Measurements from ENCODE around the gene VCP.
A peak's percentile ranks its signal among the peaks of the same experiment; 100 is the strongest.

The VCP gene

GRCh38 chr9:35072461-35073278, at the start of gene VCP:
Gene VCP (minus strand): TSS chr9:35072625. CDS start chr9:35072353, 272 bp downstream.
- peak; percentile 85 to 91 for DNase-seq (ENCODE audit: low read depth in 2 of 2)

GRCh38 chr9:35116898-35117551, 44.6 kb upstream of the VCP start:
- DNase-seq (ENCODE audit: low read depth in 2 of 2): peak; percentile 58 to 71

DNA sequence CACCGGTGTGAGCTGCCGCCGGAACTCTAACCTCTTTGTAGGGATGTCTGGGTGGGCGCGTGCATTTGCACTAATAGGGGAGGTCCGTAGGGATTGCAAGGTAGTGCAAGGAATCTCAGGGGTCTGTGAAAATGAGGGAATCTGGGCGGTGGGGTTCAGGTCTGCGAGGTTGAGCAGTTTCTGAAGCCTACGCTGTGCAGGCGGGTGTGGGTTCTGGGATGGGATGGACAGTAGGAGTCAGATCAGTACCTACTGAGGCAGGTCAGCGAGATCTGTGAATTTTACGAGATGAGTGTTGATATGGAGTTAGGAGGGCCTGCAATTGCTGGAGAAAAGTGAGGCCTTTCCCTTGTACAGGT, 44.1 kb upstream of the VCP start:
- no peak for DNase-seq (ENCODE audit: low read depth in 2 of 2)

DNA sequence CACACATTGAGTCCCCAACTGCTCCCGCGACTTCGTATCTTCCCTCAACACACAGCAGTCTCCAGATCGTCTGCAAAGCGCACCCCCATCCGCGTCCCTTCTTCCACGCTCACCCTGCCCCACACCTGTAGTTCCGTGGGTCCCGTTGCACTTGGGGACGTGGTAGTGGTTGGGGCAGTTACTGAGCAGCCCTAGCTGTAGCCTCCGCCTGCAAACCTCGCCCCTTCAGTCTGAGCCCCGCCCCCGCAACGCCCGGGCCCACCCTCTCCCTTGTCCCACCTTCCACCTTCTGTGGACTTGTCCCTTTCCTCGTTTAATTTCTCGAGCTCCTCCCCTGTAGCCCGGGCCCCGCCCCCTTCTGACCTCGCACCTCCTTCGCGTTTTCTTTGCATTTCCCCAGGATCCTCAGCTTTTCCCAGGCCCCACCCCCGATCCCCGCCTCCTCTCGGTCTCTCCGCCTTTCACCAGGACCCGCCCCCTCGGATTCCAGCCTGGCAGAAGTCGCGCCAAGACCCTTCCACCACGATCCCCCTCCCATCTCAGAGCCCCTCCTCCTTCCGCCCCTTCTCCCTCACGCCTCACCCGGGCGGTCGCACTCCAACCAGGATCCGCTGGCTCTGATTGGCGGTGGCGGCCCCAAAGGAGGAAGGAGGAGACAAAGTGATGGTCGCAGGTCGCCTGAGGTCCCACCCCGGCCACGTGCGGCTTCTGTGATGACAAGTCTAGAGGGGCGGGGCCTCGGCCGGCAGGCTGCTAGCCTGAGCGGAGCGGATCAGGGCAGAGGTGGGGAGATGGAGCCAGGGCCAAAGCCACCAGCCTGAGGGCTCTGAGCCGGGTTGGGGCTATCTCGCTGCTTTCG, 43.5 kb upstream of the VCP start, which contains the start of gene ATOSB:
TSS of gene ATOSB (minus strand) at position 183 of the 859 bp plus-strand sequence. CDS start 7,588 bp downstream, outside the sequence.
- peak; percentile 69 to 80 for DNase-seq (ENCODE audit: low read depth in 2 of 2)

GRCh38 chr9:35114840-35115628, 42.6 kb upstream of the VCP start:
- no peak for DNase-seq (ENCODE audit: low read depth in 2 of 2)

GRCh38 chr9:35114113-35114839, 41.9 kb upstream of the VCP start:
- DNase-seq (ENCODE audit: low read depth in 2 of 2): peak in 1 of 2 donors; percentile 37

DNA sequence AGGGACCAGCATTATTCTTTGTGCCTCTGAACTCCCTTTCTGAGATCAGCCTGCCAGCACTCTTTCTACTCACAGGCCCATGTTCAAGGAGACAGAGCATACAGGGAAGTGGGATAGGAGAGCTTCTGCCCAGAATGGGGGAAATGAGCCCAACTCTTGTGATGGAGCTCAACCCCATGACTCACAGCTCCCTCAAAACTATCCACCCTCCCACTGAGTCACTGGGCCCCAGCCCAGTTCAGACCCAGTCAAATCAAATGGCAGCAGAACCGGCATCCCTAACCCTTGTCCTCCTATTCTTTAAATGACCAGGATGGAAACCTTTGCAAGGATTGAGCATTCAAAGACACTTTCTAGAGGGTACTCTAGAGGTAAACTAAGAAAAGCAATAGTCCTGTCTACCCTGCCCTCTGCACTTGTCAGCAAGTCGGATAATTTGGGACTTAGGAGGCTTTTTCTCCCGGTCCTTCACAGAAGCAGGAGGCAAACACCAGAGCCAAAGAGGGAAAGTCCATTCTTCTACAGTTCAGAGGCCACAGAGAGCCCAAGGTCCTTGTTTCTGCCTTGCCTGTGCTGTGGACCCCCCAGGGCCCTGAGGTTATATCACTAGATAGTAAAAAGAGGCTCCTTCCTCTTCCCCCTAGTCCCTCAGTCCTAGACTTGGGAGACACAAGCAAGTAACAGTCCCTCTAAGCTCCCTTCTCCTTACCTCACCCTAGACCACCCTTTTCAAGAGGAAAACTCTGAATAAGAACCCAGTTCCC, 40.0 kb upstream of the VCP start:
- DNase-seq (ENCODE audit: low read depth in 2 of 2): no peak

DNA sequence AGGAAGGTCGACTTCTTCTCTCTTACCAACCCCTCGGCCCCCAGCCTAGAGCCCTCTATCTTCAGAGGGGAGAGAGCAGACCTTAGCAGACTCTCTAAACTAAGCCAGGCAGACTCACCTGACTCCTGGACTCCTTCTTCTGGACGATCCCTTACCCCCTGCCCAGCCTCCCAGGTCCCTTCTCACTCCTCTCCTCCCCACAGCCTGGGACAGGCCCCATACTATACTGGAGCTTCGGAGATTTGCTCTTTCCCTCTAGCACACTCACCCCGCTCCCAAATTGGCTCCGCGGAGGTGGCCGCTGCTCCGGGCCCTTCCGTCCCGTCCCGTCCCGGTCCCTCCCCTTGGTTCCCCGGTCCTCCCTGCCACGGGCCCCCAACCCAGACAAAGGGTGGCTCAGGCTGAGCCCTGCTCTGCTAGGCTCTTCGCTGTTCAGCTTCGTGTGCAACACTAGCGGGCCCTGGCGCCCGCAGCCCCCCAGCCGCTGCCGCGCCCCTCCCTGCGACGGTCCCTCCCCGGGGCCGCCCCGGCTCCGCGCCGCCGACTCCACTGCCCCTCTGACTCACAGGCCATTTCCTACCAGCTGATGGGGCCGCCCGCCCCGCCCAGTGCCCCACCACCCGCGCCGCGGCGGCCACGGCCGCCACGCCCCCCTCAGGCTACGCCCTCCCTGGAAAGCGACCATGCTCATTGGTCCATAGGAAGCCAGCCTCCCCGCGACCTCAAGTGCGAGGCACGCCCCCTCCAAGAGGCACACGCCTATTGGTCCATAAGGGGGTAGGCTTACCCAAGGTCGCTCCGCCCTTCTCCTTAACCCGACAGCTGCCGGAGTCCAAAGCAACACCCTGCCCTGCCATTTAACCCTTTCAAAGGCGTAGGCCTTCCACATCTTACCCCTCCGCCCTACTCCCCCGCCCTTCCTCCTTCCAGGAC, 38.8 kb upstream of the VCP start:
- DNase-seq (ENCODE audit: low read depth in 2 of 2): peak; percentile 92 to 93

DNA sequence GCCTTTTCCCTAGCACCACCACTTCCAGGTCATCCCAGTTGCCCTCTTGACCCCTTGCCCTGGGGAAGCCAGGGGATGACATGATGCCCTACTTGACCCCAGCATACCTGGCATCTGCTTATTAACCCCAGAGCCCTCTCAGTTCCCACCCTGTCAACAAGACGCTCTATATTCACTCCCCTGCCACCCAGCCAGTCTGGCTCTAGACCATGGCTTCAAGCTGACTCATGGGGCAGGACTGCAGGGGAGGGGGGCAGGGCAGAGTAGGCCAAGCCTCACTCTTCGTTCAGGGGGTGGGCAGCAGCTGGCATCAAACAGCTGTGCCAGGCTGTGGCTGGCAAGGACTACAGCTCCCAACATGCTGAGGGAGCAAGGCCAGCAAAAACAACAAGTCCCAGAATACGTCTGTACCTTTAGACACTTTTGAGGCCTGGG, 37.9 kb upstream of the VCP start:
- no peak for DNase-seq (ENCODE audit: low read depth in 2 of 2)

- no peak for DNase-seq (ENCODE audit: low read depth in 2 of 2)
These were observed 36.6 kb upstream of the VCP start for GRCh38 chr9:35108946-35109575.

DNA sequence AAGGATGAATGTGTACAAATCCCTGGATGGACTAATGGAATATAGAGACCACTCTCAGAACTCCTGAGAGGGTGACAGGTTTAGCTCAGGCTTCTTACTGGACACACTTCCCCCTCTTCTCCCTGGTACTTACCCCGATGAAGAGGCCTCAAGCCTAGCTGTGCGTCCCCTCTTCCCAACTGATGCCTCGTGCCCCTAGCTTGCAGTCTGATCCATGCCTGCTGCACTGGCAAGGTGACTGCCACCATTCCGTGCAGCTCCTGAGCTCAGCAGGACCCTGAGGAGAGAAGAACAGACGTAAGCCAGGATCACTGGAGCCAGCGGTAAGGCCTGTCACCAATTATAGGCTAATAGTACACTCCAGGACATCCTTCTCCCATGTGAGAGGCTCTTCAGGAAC, 36.0 kb upstream of the VCP start:
- DNase-seq (ENCODE audit: low read depth in 2 of 2): no peak

DNA sequence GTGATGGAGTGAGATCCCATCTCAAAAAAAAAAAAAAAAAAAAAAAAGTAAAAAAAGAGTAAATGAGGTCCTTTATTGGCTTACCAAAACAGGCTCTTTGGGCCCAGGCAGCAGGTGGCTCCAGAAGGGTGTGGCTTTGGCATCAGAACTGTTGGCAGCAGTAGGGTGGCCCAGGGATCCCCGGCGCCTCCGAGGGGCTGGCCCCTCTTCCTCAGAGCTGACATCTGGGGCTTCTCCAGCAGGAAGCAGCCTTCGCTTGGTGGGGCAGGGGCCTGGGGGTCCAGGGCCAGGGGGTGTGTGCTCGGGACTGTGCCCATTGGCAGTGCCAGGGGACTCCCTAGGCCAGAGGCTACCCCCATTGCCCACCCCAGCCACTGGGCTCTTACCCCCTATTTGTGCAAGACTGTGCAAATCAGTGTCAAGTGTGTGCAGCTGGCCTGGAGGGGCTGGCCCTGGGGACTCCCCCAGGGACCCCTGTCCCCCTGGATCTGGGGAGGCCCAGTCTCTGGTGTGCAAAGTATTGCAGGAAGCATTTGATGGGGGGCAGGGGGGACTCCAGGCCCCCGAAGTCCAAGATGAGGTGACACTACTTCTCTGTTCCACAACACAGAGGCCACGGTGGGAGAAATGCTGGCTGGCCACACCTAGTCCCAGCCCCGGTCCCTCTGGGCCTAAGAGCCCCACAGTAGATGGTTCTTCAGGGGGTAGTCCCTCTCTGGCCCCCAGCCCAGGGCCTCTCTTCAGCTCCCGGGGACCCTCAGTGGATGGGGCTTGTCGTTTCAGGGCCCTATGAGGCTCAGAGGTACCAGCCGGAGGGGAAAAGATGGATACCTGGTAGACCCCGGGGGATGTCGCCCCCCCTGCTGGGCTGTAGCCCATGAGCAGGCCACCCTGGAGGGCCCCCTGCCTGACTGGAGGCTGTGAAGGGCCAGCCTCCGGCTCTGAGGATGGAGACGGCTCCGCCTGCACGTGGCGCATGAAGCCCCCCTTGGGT, 35.2 kb upstream of the VCP start:
- DNase-seq (ENCODE audit: low read depth in 2 of 2): no peak

DNA sequence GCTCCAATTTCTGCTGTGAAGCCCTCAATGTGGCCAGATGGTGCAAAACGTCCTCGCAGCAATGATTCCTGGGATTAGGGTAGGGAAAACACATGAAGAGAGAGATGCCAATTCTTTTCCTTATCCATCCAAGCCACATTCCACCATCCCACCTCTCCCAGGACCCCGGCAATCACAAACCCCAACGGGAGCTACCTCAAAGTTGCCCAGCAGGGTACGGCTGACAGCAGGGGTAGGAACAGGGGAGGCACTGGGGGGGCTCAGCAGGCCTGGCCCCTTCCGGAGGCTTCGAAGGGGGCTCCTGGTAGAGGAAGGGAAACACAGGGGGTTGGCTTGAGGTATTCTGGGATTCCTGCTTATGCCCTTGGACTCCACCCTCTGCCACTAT, 33.9 kb upstream of the VCP start:
- DNase-seq (ENCODE audit: low read depth in 2 of 2): no peak

- DNase-seq (ENCODE audit: low read depth in 2 of 2): no peak
These were observed 33.3 kb upstream of the VCP start for GRCh38 chr9:35105571-35106342.

- DNase-seq (ENCODE audit: low read depth in 2 of 2): no peak
These were observed 32.7 kb upstream of the VCP start for GRCh38 chr9:35105126-35105525.

GRCh38 chr9:35104586-35104985, 32.2 kb upstream of the VCP start:
- no peak for DNase-seq (ENCODE audit: low read depth in 2 of 2)
